Measurements from ENCODE around the gene TTF1.

The TTF1 gene
- long read RNA-seq, donor 1, partial matches to known transcripts: 11 of 12 reads
- long read RNA-seq, donor 1, other reads (novel, unspliced or antisense): 0 of 12 reads
- long read RNA-seq, donor 2, partial matches to known transcripts: 11 of 12 reads
- long read RNA-seq, donor 2, other reads (novel, unspliced or antisense): 0 of 12 reads
- long read RNA-seq, donor 3, partial matches to known transcripts: 6 of 6 reads
- long read RNA-seq, donor 3, other reads (novel, unspliced or antisense): 0 of 6 reads
- long read RNA-seq, donor 4, partial matches to known transcripts: 31 of 31 reads
- long read RNA-seq, donor 4, other reads (novel, unspliced or antisense): 0 of 31 reads
- long read RNA-seq, donor 5, partial matches to known transcripts: 23 of 23 reads
- long read RNA-seq, donor 5, other reads (novel, unspliced or antisense): 0 of 23 reads
- long read RNA-seq, donor 6, partial matches to known transcripts: 10 of 10 reads
- long read RNA-seq, donor 6, other reads (novel, unspliced or antisense): 0 of 10 reads
- long read RNA-seq, donor 7, partial matches to known transcripts: 20 of 20 reads
- long read RNA-seq, donor 7, other reads (novel, unspliced or antisense): 0 of 20 reads
- long read RNA-seq, donor 8, partial matches to known transcripts: 29 of 29 reads
- long read RNA-seq, donor 8, other reads (novel, unspliced or antisense): 0 of 29 reads

- DNase-seq: peak; percentile 67
These were observed at the start of gene TTF1 for GRCh38 chr9:132406554-132407122. Gene TTF1 (minus strand): TSS chr9:132406840. CDS start chr9:132402821, 4,019 bp downstream.

GRCh38 chr9:132456241-132456640 lies 49.6 kb upstream of the TTF1 start:
- DNase-seq: no peak

GRCh38 chr9:132451276-132451675 lies 44.6 kb upstream of the TTF1 start:
- no peak for DNase-seq

GRCh38 chr9:132447902-132448301 lies 41.3 kb upstream of the TTF1 start:
- DNase-seq: no peak

- DNase-seq: no peak
These were observed 40.7 kb upstream of the TTF1 start for GRCh38 chr9:132447346-132447745.

GRCh38 chr9:132446887-132447286 lies 40.2 kb upstream of the TTF1 start:
- DNase-seq: no peak

GRCh38 chr9:132443951-132444607 lies 37.4 kb upstream of the TTF1 start:
- no peak for DNase-seq

- DNase-seq: no peak
These were observed 34.8 kb upstream of the TTF1 start for GRCh38 chr9:132441404-132441803.

- DNase-seq: no peak
These were observed 34.1 kb upstream of the TTF1 start for GRCh38 chr9:132440735-132441134.

- no peak for DNase-seq
These were observed 32.5 kb upstream of the TTF1 start for GRCh38 chr9:132439153-132439552.

- no peak for DNase-seq
These were observed 28.2 kb upstream of the TTF1 start for GRCh38 chr9:132434881-132435280.

GRCh38 chr9:132430998-132431397 lies 24.4 kb upstream of the TTF1 start:
- no peak for DNase-seq

GRCh38 chr9:132426639-132427414 lies 20.2 kb upstream of the TTF1 start:
- no peak for DNase-seq

GRCh38 chr9:132425675-132426062 lies 19.0 kb upstream of the TTF1 start:
- DNase-seq: no peak

- no peak for DNase-seq
These were observed 18.4 kb upstream of the TTF1 start for GRCh38 chr9:132424857-132425674.

- DNase-seq: no peak
These were observed 16.9 kb upstream of the TTF1 start for GRCh38 chr9:132423503-132423902.

GRCh38 chr9:132422574-132422973 lies 15.9 kb upstream of the TTF1 start:
- no peak for DNase-seq

- no peak for DNase-seq
These were observed 12.2 kb upstream of the TTF1 start for GRCh38 chr9:132418726-132419363.

GRCh38 chr9:132415181-132415580 lies 8.5 kb upstream of the TTF1 start:
- no peak for DNase-seq

- DNase-seq: no peak
These were observed 8.1 kb upstream of the TTF1 start for GRCh38 chr9:132414731-132415130.

GRCh38 chr9:132413926-132414325 lies 7.3 kb upstream of the TTF1 start:
- no peak for DNase-seq
